DOHH2 (cell line): ENCODE measurements around the gene SRGAP3.

Experiments
- H3F3A ChIP-seq: fragments of 200-600 bp; sonication (generic), shearing (Covaris generic); 2 replicates; pipeline ENCODE4 v1.6.0; 2016; ENCODE audit warnings: antibody characterized with exemption, mild to moderate bottlenecking; ENCODE audit not compliant: control insufficient read depth, insufficient read depth
- H3K27ac ChIP-seq: fragments of 200-600 bp; sonication (generic); 2 replicates; pipeline ENCODE4 v1.5.1; 2014; ENCODE audit warnings: low read depth, mild to moderate bottlenecking, low read length, moderate library complexity
- H3K27me3 ChIP-seq: fragments of 200-600 bp; sonication (generic); 2 replicates; pipeline ENCODE4 v1.6.1; 2014; ENCODE audit warnings: mild to moderate bottlenecking, low read length, mixed read lengths; ENCODE audit not compliant: control insufficient read depth
- H3K36me3 ChIP-seq: fragments of 200-600 bp; sonication (generic); 2 replicates; pipeline ENCODE4 v1.6.1; 2014; ENCODE audit warnings: mild to moderate bottlenecking, low read length, moderate library complexity, mixed read lengths; ENCODE audit not compliant: control insufficient read depth
- H3K4me1 ChIP-seq: fragments of 200-600 bp; sonication (generic); 2 replicates; pipeline ENCODE4 v1.6.1; 2014; ENCODE audit warnings: mild to moderate bottlenecking, low read length, mixed read lengths; ENCODE audit not compliant: control insufficient read depth
- H3K4me2 ChIP-seq: fragments of 200-600 bp; sonication (generic); 2 replicates; pipeline ENCODE4 v1.6.0; 2014; ENCODE audit warnings: mild to moderate bottlenecking, low read length, moderate library complexity
- H3K4me3 ChIP-seq: fragments of 200-600 bp; sonication (generic); 2 replicates; pipeline ENCODE4 v1.5.1; 2014; ENCODE audit warnings: mild to moderate bottlenecking, low read length, mixed read lengths
- H3K79me2 ChIP-seq: fragments of 200-600 bp; sonication (generic); 2 replicates; pipeline ENCODE4 v1.6.1; 2014; ENCODE audit warnings: mild to moderate bottlenecking, low read length, mixed read lengths; ENCODE audit not compliant: control insufficient read depth
- H3K9me2 ChIP-seq: fragments of 200-600 bp; sonication (generic); replicated peaks from 2 replicates; pipeline ENCODE4 v1.6.1; 2014; ENCODE audit warnings: mild to moderate bottlenecking, low read length, mixed read lengths; ENCODE audit not compliant: control insufficient read depth
- H3K9me3 ChIP-seq: fragments of 200-600 bp; sonication (generic); 2 replicates; pipeline ENCODE4 v1.6.1; 2014; ENCODE audit warnings: antibody characterized with exemption, low read length, mixed read lengths; ENCODE audit not compliant: control insufficient read depth, insufficient read depth
- H4K20me1 ChIP-seq: fragments of 200-600 bp; sonication (generic); 2 replicates; pipeline ENCODE4 v1.6.0; 2014; ENCODE audit warnings: low read depth, mild to moderate bottlenecking, antibody characterized with exemption, low read length, moderate library complexity; ENCODE audit not compliant: control insufficient read depth, insufficient read depth
- EZH2phosphoT487 ChIP-seq: fragments of 200-600 bp; sonication (generic); IDR thresholded peaks from 2 replicates; pipeline ENCODE4 v1.6.1; 2017; ENCODE audit warnings: borderline replicate concordance, mild to moderate bottlenecking, antibody characterized with exemption, low read length, moderate library complexity, mixed read lengths
- TF ChIP-seq, protein P1 (sequence below): fragments of 200-600 bp; sonication (generic); IDR thresholded peaks from one replicate; pipeline ENCODE4 v1.5.1; 2014; ENCODE audit warnings: antibody characterized with exemption, mild to moderate bottlenecking, low read depth, low read length; ENCODE audit not compliant: poor library complexity, severe bottlenecking

SRGAP3 gene

DNA sequence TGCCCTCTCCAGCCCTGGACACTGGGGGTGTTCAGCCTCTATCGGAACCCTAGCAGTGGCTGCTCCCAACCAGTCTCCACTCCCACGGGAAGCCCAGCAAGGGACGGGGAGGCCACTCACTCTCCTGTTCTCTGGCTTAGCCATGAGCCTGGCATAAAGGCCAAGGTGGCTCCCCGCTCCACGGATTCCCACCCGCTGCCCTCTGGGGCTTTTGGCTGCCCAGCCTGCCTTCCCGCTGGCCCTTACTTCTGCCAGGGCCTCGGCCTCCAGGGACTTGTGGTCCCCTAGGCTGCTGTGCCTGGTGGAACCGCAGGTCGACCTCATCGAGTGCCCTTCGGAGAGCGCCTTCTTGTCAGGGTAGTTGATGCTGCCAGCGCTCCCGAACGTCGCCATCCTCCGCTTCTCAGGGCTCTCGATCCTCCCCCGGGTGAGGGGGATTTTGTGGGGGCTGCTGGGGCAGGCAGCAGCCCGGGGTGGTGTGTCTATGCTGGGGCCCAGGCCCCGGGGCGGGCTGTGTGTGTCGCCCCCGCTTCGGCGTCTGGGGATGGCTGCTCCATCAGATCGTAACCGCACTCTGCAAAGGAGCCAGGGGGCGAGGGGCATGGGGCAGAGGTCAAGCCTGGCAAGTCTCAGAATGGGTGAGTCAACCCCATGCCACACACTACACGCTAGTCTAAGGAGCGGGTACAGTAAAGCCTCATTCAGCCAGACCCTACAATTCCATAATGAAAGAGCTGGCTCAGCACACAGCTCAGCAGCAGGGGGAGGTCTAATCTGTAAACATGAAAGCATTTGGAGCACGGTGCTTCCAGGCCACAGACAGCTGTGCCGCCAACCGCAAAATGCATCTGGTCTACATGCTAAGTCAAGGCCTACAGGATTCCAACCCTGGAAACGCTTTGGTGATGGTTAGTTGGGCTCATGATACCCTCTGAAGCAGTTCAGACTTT, 258.9 kb downstream of the SRGAP3 start:
- Histone ChIP-seq H3K36me3 (no peaks in the 10 kb centered on the region), H3K9me3 (no peaks in the 10 kb centered on the region), H3K4me2 (no peak overlapping the region), H3K9me2 (no peaks in the 10 kb centered on the region), H4K20me1 (no peaks in the 10 kb centered on the region), H3K79me2 (no peaks in the 10 kb centered on the region), H3K4me3 (no peak overlapping the region), H3K27ac (no peak overlapping the region), H3K4me1 (no peaks in the 10 kb centered on the region), H3K27me3 (no peaks in the 10 kb centered on the region), H3F3A (no peaks in the 10 kb centered on the region)
- TF ChIP-seq, protein P1, sequence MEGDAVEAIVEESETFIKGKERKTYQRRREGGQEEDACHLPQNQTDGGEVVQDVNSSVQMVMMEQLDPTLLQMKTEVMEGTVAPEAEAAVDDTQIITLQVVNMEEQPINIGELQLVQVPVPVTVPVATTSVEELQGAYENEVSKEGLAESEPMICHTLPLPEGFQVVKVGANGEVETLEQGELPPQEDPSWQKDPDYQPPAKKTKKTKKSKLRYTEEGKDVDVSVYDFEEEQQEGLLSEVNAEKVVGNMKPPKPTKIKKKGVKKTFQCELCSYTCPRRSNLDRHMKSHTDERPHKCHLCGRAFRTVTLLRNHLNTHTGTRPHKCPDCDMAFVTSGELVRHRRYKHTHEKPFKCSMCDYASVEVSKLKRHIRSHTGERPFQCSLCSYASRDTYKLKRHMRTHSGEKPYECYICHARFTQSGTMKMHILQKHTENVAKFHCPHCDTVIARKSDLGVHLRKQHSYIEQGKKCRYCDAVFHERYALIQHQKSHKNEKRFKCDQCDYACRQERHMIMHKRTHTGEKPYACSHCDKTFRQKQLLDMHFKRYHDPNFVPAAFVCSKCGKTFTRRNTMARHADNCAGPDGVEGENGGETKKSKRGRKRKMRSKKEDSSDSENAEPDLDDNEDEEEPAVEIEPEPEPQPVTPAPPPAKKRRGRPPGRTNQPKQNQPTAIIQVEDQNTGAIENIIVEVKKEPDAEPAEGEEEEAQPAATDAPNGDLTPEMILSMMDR = no peak
- no peak for TF ChIP-seq EZH2phosphoT487

DNA sequence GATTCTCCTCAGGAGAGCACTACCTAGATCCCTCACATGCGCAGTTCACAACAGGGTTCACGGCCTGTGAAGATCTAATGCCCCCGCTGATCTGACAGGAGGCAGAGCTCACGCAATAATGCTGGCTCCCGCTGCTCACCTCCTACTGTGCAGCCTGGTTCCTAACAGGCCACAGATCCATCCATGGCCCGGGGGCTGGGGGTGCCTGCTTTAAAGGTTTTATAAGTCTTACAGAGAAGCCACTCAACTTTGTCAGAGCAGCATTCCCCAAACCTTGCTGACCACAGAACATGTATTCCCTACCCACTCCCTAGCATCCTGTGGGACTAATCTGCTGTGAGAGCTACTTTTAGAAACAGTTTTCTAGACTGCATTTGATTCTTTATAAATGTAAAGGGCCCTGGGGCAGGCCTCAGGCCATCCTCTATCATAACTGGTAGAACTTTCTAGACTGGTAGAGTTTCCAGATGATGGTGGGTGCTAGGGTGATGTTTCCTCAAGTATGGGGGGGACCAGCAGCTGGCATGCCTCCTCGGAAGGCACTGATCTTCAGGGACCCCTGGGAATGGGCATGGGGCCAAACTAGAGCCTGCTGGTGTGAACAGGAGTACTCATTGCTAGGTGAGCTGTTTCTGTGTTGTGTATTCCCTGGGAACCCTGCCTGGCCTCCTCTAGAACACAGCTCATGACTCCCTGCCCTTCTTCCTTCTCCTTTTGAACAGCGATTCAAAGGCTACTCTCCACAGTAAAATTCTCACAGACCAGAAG, 260.5 kb downstream of the SRGAP3 start:
- no peaks in the 10 kb centered on the region for H4K20me1 ChIP-seq

DNA sequence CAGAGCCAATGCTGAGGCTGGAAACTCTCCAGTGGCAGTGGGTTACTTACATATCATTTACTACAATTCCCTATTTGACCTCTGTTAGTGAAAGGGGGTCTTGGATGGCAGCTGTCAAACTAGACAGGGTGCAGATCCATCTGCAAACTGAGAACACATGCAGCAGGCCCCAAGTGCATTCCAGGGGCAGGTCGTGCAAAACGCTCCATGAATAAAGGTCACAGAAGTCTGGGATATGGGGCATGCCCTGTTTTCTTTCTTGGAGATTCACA, 261.1 kb downstream of the SRGAP3 start:
- Histone ChIP-seq H3K9me2 (no peaks in the 10 kb centered on the region), H3K27ac (no peak overlapping the region), H4K20me1 (no peaks in the 10 kb centered on the region), H3K4me1 (no peaks in the 10 kb centered on the region), H3F3A (no peaks in the 10 kb centered on the region), H3K27me3 (no peaks in the 10 kb centered on the region), H3K9me3 (no peaks in the 10 kb centered on the region), H3K79me2 (no peaks in the 10 kb centered on the region), H3K4me2 (no peak overlapping the region), H3K36me3 (no peaks in the 10 kb centered on the region), H3K4me3 (no peak overlapping the region)
- TF ChIP-seq EZH2phosphoT487 = no peak
- TF ChIP-seq, protein P1 = no peak

More for the DNA sequence above, 260.5 kb downstream of the SRGAP3 start:
- no peak overlapping the region for H3K27ac ChIP-seq
- no peaks in the 10 kb centered on the region for H3K79me2 ChIP-seq
- H3K27me3 ChIP-seq = no peaks in the 10 kb centered on the region
- no peaks in the 10 kb centered on the region for H3K36me3 ChIP-seq
- no peaks in the 10 kb centered on the region for H3K9me2 ChIP-seq
- no peaks in the 10 kb centered on the region for H3K9me3 ChIP-seq
- no peak for TF ChIP-seq EZH2phosphoT487
- TF ChIP-seq, protein P1 = no peak
- no peaks in the 10 kb centered on the region for H3F3A ChIP-seq
- no peaks in the 10 kb centered on the region for H3K4me1 ChIP-seq
- H3K4me2 ChIP-seq = no peak overlapping the region
- no peak overlapping the region for H3K4me3 ChIP-seq
